Measurements from ENCODE around the gene DBET.
"Not testable (repeated sequence)": the region's sequence is repeated elsewhere in the genome, so short reads cannot be mapped to it uniquely, and the experiment has no call there.

The DBET gene

GRCh38 chr4:190064342-190064741, at the start of gene DBET:
DBET (plus strand) TSS chr4:190064502.
- not testable (repeated sequence) for DNase-seq (ENCODE audit: low read depth)

GRCh38 chr4:190014771-190015537, 49.3 kb upstream of the DBET start:
- DNase-seq (ENCODE audit: low read depth): no peak

- no peak for DNase-seq (ENCODE audit: low read depth)
Observed at GRCh38 chr4:190015538-190016368, 48.5 kb upstream of the DBET start.

- DNase-seq (ENCODE audit: low read depth): no peak
Observed at GRCh38 chr4:190016369-190017289, 47.7 kb upstream of the DBET start.

GRCh38 chr4:190017357-190018200, 46.7 kb upstream of the DBET start:
- DNase-seq (ENCODE audit: low read depth): no peak

- DNase-seq (ENCODE audit: low read depth): no peak
Observed at GRCh38 chr4:190018201-190018920, 45.9 kb upstream of the DBET start.

- no peak for DNase-seq (ENCODE audit: low read depth)
Observed at GRCh38 chr4:190019023-190019858, 45.1 kb upstream of the DBET start.

GRCh38 chr4:190019859-190020463, 44.3 kb upstream of the DBET start:
- DNase-seq (ENCODE audit: low read depth): not testable (repeated sequence)

GRCh38 chr4:190020790-190021717, 43.2 kb upstream of the DBET start:
- DNase-seq (ENCODE audit: low read depth): no peak

- DNase-seq (ENCODE audit: low read depth): not testable (repeated sequence)
Observed at GRCh38 chr4:190021973-190022372, 42.3 kb upstream of the DBET start.

- not testable (repeated sequence) for DNase-seq (ENCODE audit: low read depth)
Observed at GRCh38 chr4:190022614-190023281, 41.6 kb upstream of the DBET start.

GRCh38 chr4:190027156-190027555, 37.1 kb upstream of the DBET start, which contains the start of gene FRG2:
FRG2 (minus strand) TSS chr4:190027256; CDS start chr4:190027204, 52 bp downstream.
- not testable (repeated sequence) for DNase-seq (ENCODE audit: low read depth)

GRCh38 chr4:190031264-190031663, 33.0 kb upstream of the DBET start:
- not testable (repeated sequence) for DNase-seq (ENCODE audit: low read depth)

GRCh38 chr4:190037704-190038388, 26.5 kb upstream of the DBET start:
- DNase-seq (ENCODE audit: low read depth): not testable (repeated sequence)

- not testable (repeated sequence) for DNase-seq (ENCODE audit: low read depth)
Observed at GRCh38 chr4:190040873-190041272, 23.4 kb upstream of the DBET start.

- DNase-seq (ENCODE audit: low read depth): not testable (repeated sequence)
Observed at GRCh38 chr4:190047627-190048026, 16.7 kb upstream of the DBET start.

All from CMK (cell line).